Measurements from ENCODE around the gene IQCH. TPM values are rescaled to one million over a fixed set of nuclear protein-coding genes. Genes with fewer than 3 reads are reported as not detected.

The IQCH gene
- total RNA-seq, 1 experiment from 2014 or later: 1.9 TPM

GRCh38 chr15:67400890-67401289 lies 146.3 kb downstream of the IQCH start:
- H3K36me3 Mint-ChIP-seq: no peaks in the 10 kb centered on the region
- CTCF ChIA-PET: interaction anchor here (0.5 kb wide), 1 partner anchor 34 kb away, joined by 4 read pairs; no protein-coding TSS in a partner anchor
- H3K4me1 Mint-ChIP-seq: peaks cover 38% of the 10 kb centered on the region
- TF ChIP-seq, protein P1, sequence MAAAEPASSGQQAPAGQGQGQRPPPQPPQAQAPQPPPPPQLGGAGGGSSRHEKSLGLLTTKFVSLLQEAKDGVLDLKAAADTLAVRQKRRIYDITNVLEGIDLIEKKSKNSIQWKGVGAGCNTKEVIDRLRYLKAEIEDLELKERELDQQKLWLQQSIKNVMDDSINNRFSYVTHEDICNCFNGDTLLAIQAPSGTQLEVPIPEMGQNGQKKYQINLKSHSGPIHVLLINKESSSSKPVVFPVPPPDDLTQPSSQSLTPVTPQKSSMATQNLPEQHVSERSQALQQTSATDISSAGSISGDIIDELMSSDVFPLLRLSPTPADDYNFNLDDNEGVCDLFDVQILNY (CRISPR knock-in tag; IDR thresholded peaks at IDR 0.05): no peak
- TF ChIP-seq KAT7 (CRISPR knock-in tag; IDR thresholded peaks at IDR 0.05; ENCODE audit: borderline replicate concordance) (no peak), CREB1 (CRISPR knock-in tag; IDR thresholded peaks at IDR 0.05) (no peak), ZSCAN18 (CRISPR knock-in tag; IDR thresholded peaks at IDR 0.05) (no peak), ZNF671 (CRISPR knock-in tag; IDR thresholded peaks at IDR 0.05) (no peak), ZNF138 (CRISPR knock-in tag; conservative IDR thresholded peaks at IDR 0.05) (no peak), TEAD1 (CRISPR knock-in tag; IDR thresholded peaks at IDR 0.05) (no peak), SMAD3 (CRISPR knock-in tag; IDR thresholded peaks at IDR 0.05; ENCODE audit: borderline replicate concordance) (no peak), MLX (CRISPR knock-in tag; IDR thresholded peaks at IDR 0.05) (no peak), ZNF219 (CRISPR knock-in tag; IDR thresholded peaks at IDR 0.05; ENCODE audit: borderline replicate concordance) (no peak), ETV6 (CRISPR knock-in tag; IDR thresholded peaks at IDR 0.05) (no peak)
- TF ChIP-seq, protein P2, sequence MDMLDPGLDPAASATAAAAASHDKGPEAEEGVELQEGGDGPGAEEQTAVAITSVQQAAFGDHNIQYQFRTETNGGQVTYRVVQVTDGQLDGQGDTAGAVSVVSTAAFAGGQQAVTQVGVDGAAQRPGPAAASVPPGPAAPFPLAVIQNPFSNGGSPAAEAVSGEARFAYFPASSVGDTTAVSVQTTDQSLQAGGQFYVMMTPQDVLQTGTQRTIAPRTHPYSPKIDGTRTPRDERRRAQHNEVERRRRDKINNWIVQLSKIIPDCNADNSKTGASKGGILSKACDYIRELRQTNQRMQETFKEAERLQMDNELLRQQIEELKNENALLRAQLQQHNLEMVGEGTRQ (CRISPR knock-in tag; IDR thresholded peaks at IDR 0.05): no peak
- TF ChIP-seq, protein P3, sequence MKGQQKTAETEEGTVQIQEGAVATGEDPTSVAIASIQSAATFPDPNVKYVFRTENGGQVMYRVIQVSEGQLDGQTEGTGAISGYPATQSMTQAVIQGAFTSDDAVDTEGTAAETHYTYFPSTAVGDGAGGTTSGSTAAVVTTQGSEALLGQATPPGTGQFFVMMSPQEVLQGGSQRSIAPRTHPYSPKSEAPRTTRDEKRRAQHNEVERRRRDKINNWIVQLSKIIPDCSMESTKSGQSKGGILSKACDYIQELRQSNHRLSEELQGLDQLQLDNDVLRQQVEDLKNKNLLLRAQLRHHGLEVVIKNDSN (CRISPR knock-in tag; IDR thresholded peaks at IDR 0.05): no peak
- peaks cover 29% of the 10 kb centered on the region for H3K27me3 Mint-ChIP-seq (ENCODE audit: low read depth)
- no peak overlapping the region for H3K4me3 Mint-ChIP-seq
- POLR2A ChIA-PET: no interaction called here
- ATAC-seq (no peak), DNase-seq (ENCODE audit: low spot score) (no peak)
- H3K27ac Mint-ChIP-seq: no peak overlapping the region
- no peaks in the 10 kb centered on the region for H3K9me3 Mint-ChIP-seq

- no peak for DNase-seq (ENCODE audit: low spot score)
- Mint-ChIP-seq H3K36me3 (no peaks in the 10 kb centered on the region), H3K9me3 (no peaks in the 10 kb centered on the region), H3K27me3 (ENCODE audit: low read depth) (peaks cover 29% of the 10 kb centered on the region), H3K4me3 (no peak overlapping the region), H3K4me1 (peaks cover 34% of the 10 kb centered on the region), H3K27ac (no peak overlapping the region)
- ATAC-seq: no peak
- POLR2A ChIA-PET: no interaction called here
- CTCF ChIA-PET: interaction anchor here (0.5 kb wide), 1 partner anchor 34 kb away, joined by 4 read pairs; no protein-coding TSS in a partner anchor
- TF ChIP-seq, protein P4, sequence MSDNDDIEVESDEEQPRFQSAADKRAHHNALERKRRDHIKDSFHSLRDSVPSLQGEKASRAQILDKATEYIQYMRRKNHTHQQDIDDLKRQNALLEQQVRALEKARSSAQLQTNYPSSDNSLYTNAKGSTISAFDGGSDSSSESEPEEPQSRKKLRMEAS (CRISPR knock-in tag; IDR thresholded peaks at IDR 0.05): no peak
- TF ChIP-seq ZNF423 (CRISPR knock-in tag; IDR thresholded peaks at IDR 0.05): no peak
- TF ChIP-seq, protein P5, sequence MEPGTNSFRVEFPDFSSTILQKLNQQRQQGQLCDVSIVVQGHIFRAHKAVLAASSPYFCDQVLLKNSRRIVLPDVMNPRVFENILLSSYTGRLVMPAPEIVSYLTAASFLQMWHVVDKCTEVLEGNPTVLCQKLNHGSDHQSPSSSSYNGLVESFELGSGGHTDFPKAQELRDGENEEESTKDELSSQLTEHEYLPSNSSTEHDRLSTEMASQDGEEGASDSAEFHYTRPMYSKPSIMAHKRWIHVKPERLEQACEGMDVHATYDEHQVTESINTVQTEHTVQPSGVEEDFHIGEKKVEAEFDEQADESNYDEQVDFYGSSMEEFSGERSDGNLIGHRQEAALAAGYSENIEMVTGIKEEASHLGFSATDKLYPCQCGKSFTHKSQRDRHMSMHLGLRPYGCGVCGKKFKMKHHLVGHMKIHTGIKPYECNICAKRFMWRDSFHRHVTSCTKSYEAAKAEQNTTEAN (CRISPR knock-in tag; IDR thresholded peaks at IDR 0.05): no peak
- TF ChIP-seq ETV6 (CRISPR knock-in tag; IDR thresholded peaks at IDR 0.05): no peak
- TF ChIP-seq IRF1 (CRISPR knock-in tag; IDR thresholded peaks at IDR 0.05): no peak
- TF ChIP-seq NFE2L1 (CRISPR knock-in tag; IDR thresholded peaks at IDR 0.05): no peak
- TF ChIP-seq ELF4 (CRISPR knock-in tag; IDR thresholded peaks at IDR 0.05; ENCODE audit: low read depth): no peak
- TF ChIP-seq, protein P6, sequence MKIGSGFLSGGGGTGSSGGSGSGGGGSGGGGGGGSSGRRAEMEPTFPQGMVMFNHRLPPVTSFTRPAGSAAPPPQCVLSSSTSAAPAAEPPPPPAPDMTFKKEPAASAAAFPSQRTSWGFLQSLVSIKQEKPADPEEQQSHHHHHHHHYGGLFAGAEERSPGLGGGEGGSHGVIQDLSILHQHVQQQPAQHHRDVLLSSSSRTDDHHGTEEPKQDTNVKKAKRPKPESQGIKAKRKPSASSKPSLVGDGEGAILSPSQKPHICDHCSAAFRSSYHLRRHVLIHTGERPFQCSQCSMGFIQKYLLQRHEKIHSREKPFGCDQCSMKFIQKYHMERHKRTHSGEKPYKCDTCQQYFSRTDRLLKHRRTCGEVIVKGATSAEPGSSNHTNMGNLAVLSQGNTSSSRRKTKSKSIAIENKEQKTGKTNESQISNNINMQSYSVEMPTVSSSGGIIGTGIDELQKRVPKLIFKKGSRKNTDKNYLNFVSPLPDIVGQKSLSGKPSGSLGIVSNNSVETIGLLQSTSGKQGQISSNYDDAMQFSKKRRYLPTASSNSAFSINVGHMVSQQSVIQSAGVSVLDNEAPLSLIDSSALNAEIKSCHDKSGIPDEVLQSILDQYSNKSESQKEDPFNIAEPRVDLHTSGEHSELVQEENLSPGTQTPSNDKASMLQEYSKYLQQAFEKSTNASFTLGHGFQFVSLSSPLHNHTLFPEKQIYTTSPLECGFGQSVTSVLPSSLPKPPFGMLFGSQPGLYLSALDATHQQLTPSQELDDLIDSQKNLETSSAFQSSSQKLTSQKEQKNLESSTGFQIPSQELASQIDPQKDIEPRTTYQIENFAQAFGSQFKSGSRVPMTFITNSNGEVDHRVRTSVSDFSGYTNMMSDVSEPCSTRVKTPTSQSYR (CRISPR knock-in tag; IDR thresholded peaks at IDR 0.05): no peak
- TF ChIP-seq, protein P7, sequence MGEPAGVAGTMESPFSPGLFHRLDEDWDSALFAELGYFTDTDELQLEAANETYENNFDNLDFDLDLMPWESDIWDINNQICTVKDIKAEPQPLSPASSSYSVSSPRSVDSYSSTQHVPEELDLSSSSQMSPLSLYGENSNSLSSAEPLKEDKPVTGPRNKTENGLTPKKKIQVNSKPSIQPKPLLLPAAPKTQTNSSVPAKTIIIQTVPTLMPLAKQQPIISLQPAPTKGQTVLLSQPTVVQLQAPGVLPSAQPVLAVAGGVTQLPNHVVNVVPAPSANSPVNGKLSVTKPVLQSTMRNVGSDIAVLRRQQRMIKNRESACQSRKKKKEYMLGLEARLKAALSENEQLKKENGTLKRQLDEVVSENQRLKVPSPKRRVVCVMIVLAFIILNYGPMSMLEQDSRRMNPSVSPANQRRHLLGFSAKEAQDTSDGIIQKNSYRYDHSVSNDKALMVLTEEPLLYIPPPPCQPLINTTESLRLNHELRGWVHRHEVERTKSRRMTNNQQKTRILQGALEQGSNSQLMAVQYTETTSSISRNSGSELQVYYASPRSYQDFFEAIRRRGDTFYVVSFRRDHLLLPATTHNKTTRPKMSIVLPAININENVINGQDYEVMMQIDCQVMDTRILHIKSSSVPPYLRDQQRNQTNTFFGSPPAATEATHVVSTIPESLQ (CRISPR knock-in tag; IDR thresholded peaks at IDR 0.05): no peak
- no peak for TF ChIP-seq ATF1 (CRISPR knock-in tag; IDR thresholded peaks at IDR 0.05)
- no peak for TF ChIP-seq GTF2I (CRISPR knock-in tag; conservative IDR thresholded peaks at IDR 0.05)
- no peak for TF ChIP-seq ESRRA (CRISPR knock-in tag; IDR thresholded peaks at IDR 0.05; ENCODE audit: borderline replicate concordance)
Observed at GRCh38 chr15:67401336-67401735, 146.8 kb downstream of the IQCH start.
